ENCODE measurements around the gene CHAT. TPM values are rescaled to one million over a fixed set of nuclear protein-coding genes. Genes with fewer than 3 reads are reported as not detected.

CHAT gene
- polyA plus RNA-seq, 2 of the 4 experiments (the other 2 are of a cell fraction) = not detected

GRCh38 chr10:49600046-49600445 lies 13.8 kb upstream of the CHAT start:
- Histone ChIP-seq H3K4me1 (no peaks in the 10 kb centered on the region), H3K4me3 (no peak overlapping the region), H3K27ac (no peak overlapping the region), H3K9me3 (no peaks in the 10 kb centered on the region), H3K4me2 (no peak overlapping the region)
- ChIA-PET POLR2A (no interaction called here), CTCF (no interaction called here)
- FAIRE-seq = no peak
- no peak for DNase-seq (ENCODE audit: low read depth in 1 of 2, low spot score in 1 of 2)
- 44% methylated on average over 5 of the region's 8 CpGs for WGBS (ENCODE audit: missing lambda C conversion rate)
- TF ChIP-seq KDM5A (IDR thresholded peaks at IDR 0.05) = no peak
- no peak for TF ChIP-seq GATA3 (IDR thresholded peaks at IDR 0.05; ENCODE audit: borderline replicate concordance)
- no peak for ATAC-seq

- 41% methylated on average over 4 of the region's 4 CpGs for WGBS (ENCODE audit: missing lambda C conversion rate)
- FAIRE-seq = no peak
- POLR2A ChIA-PET = no interaction called here
Measured at GRCh38 chr10:49600781-49601400, 12.9 kb upstream of the CHAT start.

DNA sequence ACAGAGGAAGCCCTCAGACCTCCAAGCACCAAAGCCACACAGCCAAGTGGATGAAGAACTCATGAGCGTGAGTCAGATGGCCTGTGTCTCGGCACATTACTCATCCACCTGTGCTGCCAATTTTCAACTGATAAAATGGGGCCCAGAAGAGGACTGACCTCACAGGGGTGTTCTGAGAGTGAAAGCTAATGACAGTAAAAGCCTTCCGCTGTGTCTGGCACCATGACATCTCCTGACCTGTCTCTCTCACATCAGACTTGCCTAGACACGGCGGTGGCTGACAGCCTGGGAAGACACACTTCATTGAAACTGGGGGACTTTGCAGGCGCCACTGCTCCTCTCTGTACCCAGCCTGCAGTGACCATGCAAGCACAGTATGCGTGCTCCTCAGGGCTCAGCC lies 12.0 kb upstream of the CHAT start:
- Histone ChIP-seq H3K9me3 (no peaks in the 10 kb centered on the region), H3K4me2 (no peak overlapping the region), H3K4me3 (no peak overlapping the region), H3K27ac (no peak overlapping the region), H3K4me1 (no peaks in the 10 kb centered on the region)
- DNase-seq (ENCODE audit: low read depth in 1 of 2, low spot score in 1 of 2) = no peak
- ATAC-seq = peak in 1 of 2 experiments; percentile 29; a peak in 2 of 6 replicates
- WGBS (ENCODE audit: missing lambda C conversion rate) = 27% methylated on average over 7 of the region's 7 CpGs
- FAIRE-seq = no peak
- ChIA-PET CTCF (interaction anchor here (7.2 kb wide), 1 partner anchor 7 kb away, joined by 51 read pairs; no protein-coding TSS in a partner anchor), POLR2A (no interaction called here)
- TF ChIP-seq ZNF302 (CRISPR knock-in tag; IDR thresholded peaks at IDR 0.05) = no peak
- no peak for TF ChIP-seq NR3C1 (IDR thresholded peaks at IDR 0.05)
- no peak for TF ChIP-seq SMC3 (IDR thresholded peaks at IDR 0.05)
- TF ChIP-seq HOXB13 (CRISPR knock-in tag; IDR thresholded peaks at IDR 0.05; ENCODE audit: low read depth) = no peak
- TF ChIP-seq E2F6 (IDR thresholded peaks at IDR 0.05; ENCODE audit: borderline replicate concordance, low read depth) = no peak
- TF ChIP-seq BHLHE40 (IDR thresholded peaks at IDR 0.05; ENCODE audit: low read depth, low read length) = no peak
- TF ChIP-seq HMGXB4 (CRISPR knock-in tag; IDR thresholded peaks at IDR 0.05; ENCODE audit: borderline replicate concordance) = no peak
- TF ChIP-seq CHD4 (IDR thresholded peaks at IDR 0.05; ENCODE audit: borderline replicate concordance) = no peak
- no peak for TF ChIP-seq JUN (IDR thresholded peaks at IDR 0.05)
- TF ChIP-seq MYC (IDR thresholded peaks at IDR 0.05; ENCODE audit: borderline replicate concordance, low read length) = no peak
- no peak for TF ChIP-seq CHD2 (IDR thresholded peaks at IDR 0.05; ENCODE audit: low read length, partially characterized antibody)
- no peak for TF ChIP-seq RCOR1 (IDR thresholded peaks at IDR 0.05; ENCODE audit: low read depth, low read length)
- no peak for TF ChIP-seq RNF2 (IDR thresholded peaks at IDR 0.05; ENCODE audit: borderline replicate concordance, low read depth)
- no peak for TF ChIP-seq KDM1A (IDR thresholded peaks at IDR 0.05; ENCODE audit: low read depth)
- no peak for TF ChIP-seq CEBPB (IDR thresholded peaks at IDR 0.05)
- no peak for TF ChIP-seq POLR2AphosphoS2 (conservative IDR thresholded peaks at IDR 0.05; ENCODE audit: low read length)
- no peak for TF ChIP-seq FOSB (CRISPR knock-in tag; IDR thresholded peaks at IDR 0.05)
- TF ChIP-seq, protein P1, sequence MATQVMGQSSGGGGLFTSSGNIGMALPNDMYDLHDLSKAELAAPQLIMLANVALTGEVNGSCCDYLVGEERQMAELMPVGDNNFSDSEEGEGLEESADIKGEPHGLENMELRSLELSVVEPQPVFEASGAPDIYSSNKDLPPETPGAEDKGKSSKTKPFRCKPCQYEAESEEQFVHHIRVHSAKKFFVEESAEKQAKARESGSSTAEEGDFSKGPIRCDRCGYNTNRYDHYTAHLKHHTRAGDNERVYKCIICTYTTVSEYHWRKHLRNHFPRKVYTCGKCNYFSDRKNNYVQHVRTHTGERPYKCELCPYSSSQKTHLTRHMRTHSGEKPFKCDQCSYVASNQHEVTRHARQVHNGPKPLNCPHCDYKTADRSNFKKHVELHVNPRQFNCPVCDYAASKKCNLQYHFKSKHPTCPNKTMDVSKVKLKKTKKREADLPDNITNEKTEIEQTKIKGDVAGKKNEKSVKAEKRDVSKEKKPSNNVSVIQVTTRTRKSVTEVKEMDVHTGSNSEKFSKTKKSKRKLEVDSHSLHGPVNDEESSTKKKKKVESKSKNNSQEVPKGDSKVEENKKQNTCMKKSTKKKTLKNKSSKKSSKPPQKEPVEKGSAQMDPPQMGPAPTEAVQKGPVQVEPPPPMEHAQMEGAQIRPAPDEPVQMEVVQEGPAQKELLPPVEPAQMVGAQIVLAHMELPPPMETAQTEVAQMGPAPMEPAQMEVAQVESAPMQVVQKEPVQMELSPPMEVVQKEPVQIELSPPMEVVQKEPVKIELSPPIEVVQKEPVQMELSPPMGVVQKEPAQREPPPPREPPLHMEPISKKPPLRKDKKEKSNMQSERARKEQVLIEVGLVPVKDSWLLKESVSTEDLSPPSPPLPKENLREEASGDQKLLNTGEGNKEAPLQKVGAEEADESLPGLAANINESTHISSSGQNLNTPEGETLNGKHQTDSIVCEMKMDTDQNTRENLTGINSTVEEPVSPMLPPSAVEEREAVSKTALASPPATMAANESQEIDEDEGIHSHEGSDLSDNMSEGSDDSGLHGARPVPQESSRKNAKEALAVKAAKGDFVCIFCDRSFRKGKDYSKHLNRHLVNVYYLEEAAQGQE (IDR thresholded peaks at IDR 0.05) = no peak

More at GRCh38 chr10:49600781-49601400, 12.9 kb upstream of the CHAT start:
- ATAC-seq (no peak), DNase-seq (ENCODE audit: low read depth in 1 of 2, low spot score in 1 of 2) (no peak)
- Histone ChIP-seq H3K4me3 (no peak overlapping the region), H3K9me3 (no peaks in the 10 kb centered on the region), H3K4me1 (no peaks in the 10 kb centered on the region), H3K27ac (no peak overlapping the region), H3K4me2 (no peak overlapping the region)
- TF ChIP-seq PHF8 (IDR thresholded peaks at IDR 0.05; ENCODE audit: borderline replicate concordance, low read depth) (no peak), BHLHE40 (IDR thresholded peaks at IDR 0.05; ENCODE audit: low read depth, low read length) (no peak), ZNF302 (CRISPR knock-in tag; IDR thresholded peaks at IDR 0.05) (no peak), RARB (CRISPR knock-in tag; IDR thresholded peaks at IDR 0.05) (no peak)
- CTCF ChIA-PET = interaction anchor here (7.2 kb wide), 1 partner anchor 6 kb away, joined by 51 read pairs; no protein-coding TSS in a partner anchor

All from A549 (cell line).